MM.1S (cell line): ENCODE measurements around the gene OTUD3.

Experiments used
- EZH2 ChIP-seq: fragments of 300-600 bp; sonication (generic); optimal IDR thresholded peaks from 2 replicates; pipeline ENCODE3; 2017; ENCODE audit warnings: low read depth, mild to moderate bottlenecking, antibody characterized with exemption, low read length, mixed read lengths
- EZH2phosphoT487 ChIP-seq: fragments of 300-600 bp; sonication (generic); IDR thresholded peaks from 2 replicates; pipeline ENCODE4 v1.6.1; 2018; ENCODE audit warnings: antibody characterized with exemption, low read length
- TF ChIP-seq, protein P1 (sequence below): fragments of 300-600 bp; sonication (generic); IDR thresholded peaks from 2 replicates; pipeline ENCODE4 v1.5.1; 2016; ENCODE audit warnings: antibody characterized with exemption, low read length, mixed read lengths

DNA sequence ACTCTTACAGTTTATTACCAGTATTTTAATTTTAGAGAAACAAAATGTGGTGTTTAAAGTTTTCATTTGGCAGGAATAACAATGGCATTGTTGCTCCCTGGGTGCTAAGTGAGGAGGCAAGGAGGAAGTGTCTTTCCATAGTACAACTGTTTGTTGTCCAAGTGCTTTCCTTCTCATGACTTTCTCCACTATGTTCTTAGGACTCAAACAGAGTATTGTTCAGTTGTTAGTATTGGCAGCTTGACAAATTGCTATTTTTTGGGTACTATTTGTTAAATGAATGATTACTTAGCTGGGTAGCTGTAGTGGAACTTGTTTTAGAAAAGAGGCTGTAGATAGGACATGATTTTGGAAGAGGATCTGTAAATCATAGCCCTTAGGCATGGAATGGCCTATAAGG lies 7.5 kb downstream of the OTUD3 start:
- TF ChIP-seq EZH2 (no peak), EZH2phosphoT487 (no peak)
- TF ChIP-seq, protein P1, sequence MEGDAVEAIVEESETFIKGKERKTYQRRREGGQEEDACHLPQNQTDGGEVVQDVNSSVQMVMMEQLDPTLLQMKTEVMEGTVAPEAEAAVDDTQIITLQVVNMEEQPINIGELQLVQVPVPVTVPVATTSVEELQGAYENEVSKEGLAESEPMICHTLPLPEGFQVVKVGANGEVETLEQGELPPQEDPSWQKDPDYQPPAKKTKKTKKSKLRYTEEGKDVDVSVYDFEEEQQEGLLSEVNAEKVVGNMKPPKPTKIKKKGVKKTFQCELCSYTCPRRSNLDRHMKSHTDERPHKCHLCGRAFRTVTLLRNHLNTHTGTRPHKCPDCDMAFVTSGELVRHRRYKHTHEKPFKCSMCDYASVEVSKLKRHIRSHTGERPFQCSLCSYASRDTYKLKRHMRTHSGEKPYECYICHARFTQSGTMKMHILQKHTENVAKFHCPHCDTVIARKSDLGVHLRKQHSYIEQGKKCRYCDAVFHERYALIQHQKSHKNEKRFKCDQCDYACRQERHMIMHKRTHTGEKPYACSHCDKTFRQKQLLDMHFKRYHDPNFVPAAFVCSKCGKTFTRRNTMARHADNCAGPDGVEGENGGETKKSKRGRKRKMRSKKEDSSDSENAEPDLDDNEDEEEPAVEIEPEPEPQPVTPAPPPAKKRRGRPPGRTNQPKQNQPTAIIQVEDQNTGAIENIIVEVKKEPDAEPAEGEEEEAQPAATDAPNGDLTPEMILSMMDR = no peak
